IMR-90 (cell line): ENCODE measurements around the gene NEK8. TPM values are rescaled to one million over a fixed set of nuclear protein-coding genes. Genes with fewer than 3 reads are reported as not detected.
A peak's percentile ranks its signal among the peaks of the same experiment; 100 is the strongest.

ENCODE experiments used
- ATAC-seq: fragments of 200-7000 bp; cut with Tn5 transposase; 2 replicates; pipeline ENCODE4 v1.9.1; 2020; ENCODE audit warnings: low read depth, mild to moderate bottlenecking, moderate library complexity
- BruUV-seq: library from RNA; stranded (reverse); fragments of 400-500 nt; replicated peaks from 2 replicates; lab custom pipeline; 2021; lab: Mats Ljungman, UMichigan
- CTCF ChIA-PET: fragments of 300-600 bp; formaldehyde crosslinking; extraction: SDS; loops from one replicate; lab custom pipeline; 2021; ENCODE audit warnings: antibody characterized with exemption; lab: Yijun Ruan, JAX
- POLR2A ChIA-PET: fragments of 300-600 bp; sonication (Branson Sonifier 250); formaldehyde crosslinking; loops from one replicate; lab custom pipeline; 2022; ENCODE audit warnings: antibody characterized with exemption; ENCODE audit not compliant: unreplicated experiment; lab: Charles Lee
- DNase-seq: peaks from one replicate; pipeline ENCODE4 v3.0.0; 2013
- H2AFZ ChIP-seq: replicated peaks from 2 replicates; pipeline ENCODE3; 2013; ENCODE audit warnings: low read length, mild to moderate bottlenecking; ENCODE audit not compliant: poor library complexity
- H2AK5ac ChIP-seq: 2 replicates; pipeline ENCODE4 v1.6.1; 2013; ENCODE audit warnings: low read depth, low read length, inconsistent platforms
- H2AK9ac ChIP-seq: replicated peaks from 2 replicates; pipeline ENCODE3; 2013; ENCODE audit warnings: mild to moderate bottlenecking, low read depth, low read length, moderate library complexity; ENCODE audit not compliant: poor library complexity
- H2BK120ac ChIP-seq: 2 replicates; pipeline ENCODE4 v1.6.1; 2013; ENCODE audit warnings: low read depth, low read length, inconsistent platforms
- H2BK15ac ChIP-seq: 3 replicates; pipeline ENCODE4 v1.6.1; 2013; ENCODE audit warnings: low read depth, low read length, inconsistent platforms
- H2BK20ac ChIP-seq: 2 replicates; pipeline ENCODE4 v1.6.1; 2013; ENCODE audit warnings: low read depth, mild to moderate bottlenecking, inconsistent platforms, low read length, moderate library complexity
- H2BK5ac ChIP-seq: 2 replicates; pipeline ENCODE4 v1.6.1; 2013; ENCODE audit warnings: mild to moderate bottlenecking, low read depth, low read length, inconsistent platforms; ENCODE audit not compliant: poor library complexity, severe bottlenecking
- H3K14ac ChIP-seq: replicated peaks from 2 replicates; pipeline ENCODE4 v1.6.1; 2013; ENCODE audit warnings: low read depth, low read length, inconsistent platforms
- H3K18ac ChIP-seq: 2 replicates; pipeline ENCODE4 v1.6.1; 2013; ENCODE audit warnings: low read depth, low read length, control low read depth
- H3K23ac ChIP-seq: 2 replicates; pipeline ENCODE4 v1.6.1; 2013; ENCODE audit warnings: low read depth, low read length, inconsistent platforms
- H3K27ac ChIP-seq: 2 replicates; pipeline ENCODE4 v1.5.1; 2013; ENCODE audit warnings: mild to moderate bottlenecking, control low read depth, low read length; ENCODE audit not compliant: insufficient read depth
- H3K27me3 ChIP-seq: 2 replicates; pipeline ENCODE4 v1.6.1; 2013; ENCODE audit warnings: low read length; ENCODE audit not compliant: control insufficient read depth, insufficient read depth
- H3K36me3 ChIP-seq: 2 replicates; pipeline ENCODE4 v1.6.1; 2013; ENCODE audit warnings: low read length, mixed read lengths; ENCODE audit not compliant: control insufficient read depth, insufficient read depth
- H3K4ac ChIP-seq: 2 replicates; pipeline ENCODE4 v1.6.1; 2013; ENCODE audit warnings: low read depth, low read length, inconsistent platforms
- H3K4me1 ChIP-seq: 2 replicates; pipeline ENCODE4 v1.6.1; 2013; ENCODE audit warnings: low read length, mixed read lengths; ENCODE audit not compliant: control insufficient read depth, insufficient read depth
- H3K4me2 ChIP-seq: 2 replicates; pipeline ENCODE4 v1.6.1; 2013; ENCODE audit warnings: low read depth, mild to moderate bottlenecking, control low read depth, low read length, moderate library complexity
- H3K4me3 ChIP-seq: 2 replicates; pipeline ENCODE4 v1.5.1; 2013; ENCODE audit warnings: low read depth, mild to moderate bottlenecking, control low read depth, low read length, moderate library complexity; ENCODE audit not compliant: insufficient read depth
- H3K56ac ChIP-seq: 2 replicates; pipeline ENCODE4 v1.6.1; 2013; ENCODE audit warnings: low read length, inconsistent platforms; ENCODE audit not compliant: insufficient read depth; ENCODE audit errors: extremely low read depth
- H3K79me1 ChIP-seq, 2 experiments: 2 replicates each; pipeline ENCODE4 v1.6.1; 2013; ENCODE audit warnings: low read length in 2 of 2, inconsistent platforms in 1 of 2, low read depth in 1 of 2
- H3K9ac ChIP-seq: 2 replicates; pipeline ENCODE4 v1.6.1; 2013; ENCODE audit warnings: low read depth, low read length, control low read depth
- H3K9me1 ChIP-seq: 2 replicates; pipeline ENCODE4 v1.6.1; 2013; ENCODE audit warnings: low read length, inconsistent platforms; ENCODE audit not compliant: insufficient read depth
- H3K9me3 ChIP-seq: 2 replicates; pipeline ENCODE4 v1.6.1; 2013; ENCODE audit warnings: low read length; ENCODE audit not compliant: control insufficient read depth, insufficient read depth
- H4K20me1 ChIP-seq: 2 replicates; pipeline ENCODE4 v1.6.1; 2013; ENCODE audit warnings: low read length, inconsistent platforms; ENCODE audit not compliant: insufficient read depth
- H4K5ac ChIP-seq: 2 replicates; pipeline ENCODE4 v1.6.1; 2013; ENCODE audit warnings: mild to moderate bottlenecking, low read depth, low read length, control low read depth
- H4K8ac ChIP-seq, 2 experiments: 2 replicates each; pipeline ENCODE4 v1.6.1; 2013; ENCODE audit warnings: low read depth in 2 of 2, low read length in 2 of 2, control low read depth in 1 of 2, inconsistent platforms in 1 of 2
- H4K91ac ChIP-seq: 2 replicates; pipeline ENCODE4 v1.6.1; 2013; ENCODE audit warnings: low read depth, low read length, inconsistent platforms; ENCODE audit not compliant: insufficient read depth
- CEBPB ChIP-seq: IDR thresholded peaks from 2 replicates; pipeline ENCODE4 v1.6.1; 2012; ENCODE audit warnings: low read depth, low read length, improper control_type of control experiment
- MAZ ChIP-seq: IDR thresholded peaks from 2 replicates; pipeline ENCODE4 v1.6.1; 2012; ENCODE audit warnings: low read depth, mild to moderate bottlenecking, low read length, improper control_type of control experiment, moderate library complexity, borderline replicate concordance
- NFE2L2 ChIP-seq: fragments of 150-350 bp; IDR thresholded peaks from 2 replicates; pipeline ENCODE4 v1.6.1; 2016; ENCODE audit warnings: low read depth, mild to moderate bottlenecking, low read length
- POLR2A ChIP-seq: IDR thresholded peaks from 2 replicates; pipeline ENCODE4 v1.6.1; 2012; ENCODE audit warnings: mild to moderate bottlenecking, low read depth, low read length
- RAD21 ChIP-seq: IDR thresholded peaks from 2 replicates; pipeline ENCODE4 v1.6.1; 2012; ENCODE audit warnings: low read length, improper control_type of control experiment
- RFX5 ChIP-seq: IDR thresholded peaks from 2 replicates; pipeline ENCODE4 v1.8.0; 2012; ENCODE audit warnings: low read depth, mild to moderate bottlenecking, low read length, moderate library complexity
- WGBS, 2 experiments: methylation state at CpG; one replicate each; pipeline versions ENCODE4 v1.1.5 to v1.1.7; 2013; ENCODE audit warnings: missing lambda C conversion rate in 2 of 2; ENCODE audit not compliant: insufficient read length in 1 of 2; ENCODE audit errors: extremely low coverage in 2 of 2; 5-methylcytosine and 5-hydroxymethylcytosine counted together
- dilution Hi-C: fragments of 300-500 bp; cut with HindIII; formaldehyde crosslinking; loops from one replicate; pipeline ENCODE4 v1.14.3; 2018; ENCODE audit warnings: low sequenced_read_pairs; ENCODE audit not compliant: unreplicated experiment
- in situ Hi-C: fragments of 300-500 bp; cut with MboI; formaldehyde crosslinking; loops from 3 replicates; pipeline ENCODE4 v1.14.3; 2019; ENCODE audit warnings: low sequenced_read_pairs, inconsistent platforms, mixed read lengths
- intact Hi-C: fragments of 100-400 bp; cut with micrococcal nuclease; formaldehyde crosslinking; loops from 2 replicates; pipeline ENCODE4 v1.10.0; 2022
- polyA plus RNA-seq, 3 experiments: library from polyadenylated mRNA; depleted of rRNA; stranded (reverse); fragments of >200 nt; gene quantifications; 2 replicates each; pipeline ENCODE4 v1.2.3, GENCODE V29; 2012; ENCODE audit warnings: low replicate concordance in 1 of 3
- total RNA-seq: library from RNA; depleted of rRNA; stranded (reverse); fragments of >200 nt; gene quantifications from 2 replicates; pipeline ENCODE4 v1.2.3, GENCODE V29; 2012

NEK8 gene
- total and polyA plus RNA-seq, 2 of the 4 experiments (the other 2 are of a cell fraction) = 4.6 to 5.2 TPM

DNA sequence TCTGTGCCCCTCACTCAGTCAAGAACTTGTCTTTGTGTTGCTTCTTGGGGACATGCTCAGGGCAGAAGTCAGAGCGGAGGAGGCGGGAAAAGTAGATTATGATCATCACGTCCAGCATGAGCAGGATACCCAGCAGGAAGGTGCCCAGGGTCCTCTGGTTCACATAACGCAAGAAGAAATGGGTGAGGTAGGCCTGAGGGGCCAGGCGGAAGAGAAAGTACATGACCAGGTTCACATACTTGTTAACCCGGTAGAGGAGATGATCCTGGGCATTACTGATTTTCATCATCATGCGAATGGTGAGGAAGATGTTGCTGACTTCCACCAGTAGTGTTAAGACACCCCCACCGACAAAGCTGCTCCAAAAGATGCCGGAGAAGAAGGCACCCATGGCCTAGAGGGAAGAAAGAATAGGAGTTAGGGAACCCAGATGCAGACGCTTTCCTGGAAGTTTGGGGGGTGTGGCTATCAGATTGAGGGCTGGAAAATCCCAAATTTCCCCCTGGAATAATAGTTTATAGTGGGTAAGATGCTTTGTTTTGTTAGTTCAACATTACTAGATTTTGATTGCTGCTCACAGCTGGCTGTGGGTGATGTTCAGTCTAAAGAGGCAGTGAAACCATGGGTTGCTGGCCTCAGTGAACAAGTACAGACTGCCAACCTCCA is 4.0 kb upstream of the NEK8 start (continued):
- TF ChIP-seq MAZ = no peak

DNA sequence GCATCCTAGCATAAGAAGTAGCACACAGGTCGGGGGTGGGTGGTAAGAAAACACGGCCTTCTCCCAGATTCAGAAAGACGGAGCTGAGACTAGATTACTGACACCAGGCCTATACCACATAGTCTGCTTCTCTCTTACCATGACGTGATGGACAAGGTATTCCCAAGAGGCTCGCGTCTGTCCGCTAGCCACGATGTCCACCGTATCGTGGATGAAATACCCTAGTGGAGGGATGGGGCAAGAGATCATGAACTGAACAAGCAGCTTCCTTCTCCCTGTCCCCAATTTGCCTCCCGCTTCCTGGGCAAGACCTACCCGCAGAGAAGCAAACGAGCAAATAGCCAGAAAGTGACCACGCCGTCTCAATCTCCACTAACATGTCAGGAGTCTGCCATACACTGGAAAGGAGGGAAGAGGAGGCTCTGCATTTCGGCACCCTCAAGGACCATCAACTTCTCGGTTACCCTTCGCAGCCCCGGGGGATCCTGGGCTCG is 3.4 kb upstream of the NEK8 start:
- dilution Hi-C loops = no loop called here
- Histone ChIP-seq H3K36me3 (peaks cover 36% of the 10 kb centered on the region), H3K18ac (no peak overlapping the region; the same call in 1 of the 2 replicates), H3K4me1 (peaks cover 12% of the 10 kb centered on the region), H3K79me1 (peaks cover 10 to 50% of the 10 kb centered on the region in 2 experiments; a peak in 3 of 4 replicates), H3K9me3 (no peaks in the 10 kb centered on the region), H2AK5ac (peak overlapping the region; percentile 46), H3K9me1 (no peaks in the 10 kb centered on the region), H3K9ac (peak overlapping the region; percentile 68), H3K56ac (peak overlapping the region; percentile 23), H2AK9ac (peak overlapping the region; percentile 96), H3K14ac (peak overlapping the region; percentile 80), H4K8ac (peak overlapping the region; percentile 10 to 59; a peak in 2 of 4 replicates), H3K27me3 (no peaks in the 10 kb centered on the region), H2BK5ac (peak overlapping the region; percentile 27), H2BK120ac (no peak overlapping the region), H4K20me1 (peaks cover 42% of the 10 kb centered on the region), H3K27ac (peak overlapping the region; percentile 74), H4K91ac (peak overlapping the region; percentile 64), H3K4me2 (peak overlapping the region; percentile 98), H2BK15ac (no peak overlapping the region), H3K4me3 (peak overlapping the region; percentile 72), H4K5ac (peak overlapping the region; percentile 3; the same call in 1 of the 2 replicates), H3K23ac (peak overlapping the region; percentile 70), H2AFZ (peak overlapping the region; percentile 91), H3K4ac (peak overlapping the region; percentile 88), H2BK20ac (no peak overlapping the region)
- ATAC-seq (no peak), DNase-seq (peak; percentile 65)
- BruUV-seq = no TSS peak
- TF ChIP-seq RFX5 = no peak
- no peak for TF ChIP-seq RAD21
- TF ChIP-seq NFE2L2 = no peak
- no peak for TF ChIP-seq CEBPB
- TF ChIP-seq POLR2A = no peak
- ChIA-PET POLR2A (interaction anchor here (1.3 kb wide), 1 partner anchor 14 kb away, joined by 3 read pairs; no protein-coding TSS in a partner anchor), CTCF (interaction anchor here (0.7 kb wide), 1 partner anchor 313 kb away, joined by 3 read pairs; no protein-coding TSS in a partner anchor)
- WGBS, 2 experiments = no CpG with 5 or more reads among the region's 20 CpGs
- intact Hi-C loops = no loop called here
- in situ Hi-C loops = no loop called here
